IMR-90 (cell line): Measurements from ENCODE around the gene GRID1. TPM values are rescaled to one million over a fixed set of nuclear protein-coding genes. Genes with fewer than 3 reads are reported as not detected.

Experiments
- ATAC-seq: fragments of 200-7000 bp; cut with Tn5 transposase; 2 replicates; pipeline ENCODE4 v1.9.1; 2020; ENCODE audit warnings: low read depth, mild to moderate bottlenecking, moderate library complexity
- BruUV-seq: library from RNA; stranded (reverse); fragments of 400-500 nt; replicated peaks from 2 replicates; lab custom pipeline; 2021; lab: Mats Ljungman, UMichigan
- CTCF ChIA-PET: fragments of 300-600 bp; formaldehyde crosslinking; extraction: SDS; loops from one replicate; lab custom pipeline; 2021; ENCODE audit warnings: antibody characterized with exemption; lab: Yijun Ruan, JAX
- POLR2A ChIA-PET: fragments of 300-600 bp; sonication (Branson Sonifier 250); formaldehyde crosslinking; loops from one replicate; lab custom pipeline; 2022; ENCODE audit warnings: antibody characterized with exemption; ENCODE audit not compliant: unreplicated experiment; lab: Charles Lee
- DNase-seq: peaks from one replicate; pipeline ENCODE4 v3.0.0; 2013
- H2AFZ ChIP-seq: replicated peaks from 2 replicates; pipeline ENCODE3; 2013; ENCODE audit warnings: low read length, mild to moderate bottlenecking; ENCODE audit not compliant: poor library complexity
- H2AK5ac ChIP-seq: 2 replicates; pipeline ENCODE4 v1.6.1; 2013; ENCODE audit warnings: low read depth, low read length, inconsistent platforms
- H2AK9ac ChIP-seq: replicated peaks from 2 replicates; pipeline ENCODE3; 2013; ENCODE audit warnings: mild to moderate bottlenecking, low read depth, low read length, moderate library complexity; ENCODE audit not compliant: poor library complexity
- H2BK120ac ChIP-seq: 2 replicates; pipeline ENCODE4 v1.6.1; 2013; ENCODE audit warnings: low read depth, low read length, inconsistent platforms
- H2BK15ac ChIP-seq: 3 replicates; pipeline ENCODE4 v1.6.1; 2013; ENCODE audit warnings: low read depth, low read length, inconsistent platforms
- H2BK20ac ChIP-seq: 2 replicates; pipeline ENCODE4 v1.6.1; 2013; ENCODE audit warnings: low read depth, mild to moderate bottlenecking, inconsistent platforms, low read length, moderate library complexity
- H2BK5ac ChIP-seq: 2 replicates; pipeline ENCODE4 v1.6.1; 2013; ENCODE audit warnings: mild to moderate bottlenecking, low read depth, low read length, inconsistent platforms; ENCODE audit not compliant: poor library complexity, severe bottlenecking
- H3K14ac ChIP-seq: replicated peaks from 2 replicates; pipeline ENCODE4 v1.6.1; 2013; ENCODE audit warnings: low read depth, low read length, inconsistent platforms
- H3K18ac ChIP-seq: 2 replicates; pipeline ENCODE4 v1.6.1; 2013; ENCODE audit warnings: low read depth, low read length, control low read depth
- H3K23ac ChIP-seq: 2 replicates; pipeline ENCODE4 v1.6.1; 2013; ENCODE audit warnings: low read depth, low read length, inconsistent platforms
- H3K27ac ChIP-seq: 2 replicates; pipeline ENCODE4 v1.5.1; 2013; ENCODE audit warnings: mild to moderate bottlenecking, control low read depth, low read length; ENCODE audit not compliant: insufficient read depth
- H3K27me3 ChIP-seq: 2 replicates; pipeline ENCODE4 v1.6.1; 2013; ENCODE audit warnings: low read length; ENCODE audit not compliant: control insufficient read depth, insufficient read depth
- H3K36me3 ChIP-seq: 2 replicates; pipeline ENCODE4 v1.6.1; 2013; ENCODE audit warnings: low read length, mixed read lengths; ENCODE audit not compliant: control insufficient read depth, insufficient read depth
- H3K4ac ChIP-seq: 2 replicates; pipeline ENCODE4 v1.6.1; 2013; ENCODE audit warnings: low read depth, low read length, inconsistent platforms
- H3K4me1 ChIP-seq: 2 replicates; pipeline ENCODE4 v1.6.1; 2013; ENCODE audit warnings: low read length, mixed read lengths; ENCODE audit not compliant: control insufficient read depth, insufficient read depth
- H3K4me2 ChIP-seq: 2 replicates; pipeline ENCODE4 v1.6.1; 2013; ENCODE audit warnings: low read depth, mild to moderate bottlenecking, control low read depth, low read length, moderate library complexity
- H3K4me3 ChIP-seq: 2 replicates; pipeline ENCODE4 v1.5.1; 2013; ENCODE audit warnings: low read depth, mild to moderate bottlenecking, control low read depth, low read length, moderate library complexity; ENCODE audit not compliant: insufficient read depth
- H3K56ac ChIP-seq: 2 replicates; pipeline ENCODE4 v1.6.1; 2013; ENCODE audit warnings: low read length, inconsistent platforms; ENCODE audit not compliant: insufficient read depth; ENCODE audit errors: extremely low read depth
- H3K79me1 ChIP-seq, 2 experiments: 2 replicates each; pipeline ENCODE4 v1.6.1; 2013; ENCODE audit warnings: low read length in 2 of 2, inconsistent platforms in 1 of 2, low read depth in 1 of 2
- H3K9ac ChIP-seq: 2 replicates; pipeline ENCODE4 v1.6.1; 2013; ENCODE audit warnings: low read depth, low read length, control low read depth
- H3K9me1 ChIP-seq: 2 replicates; pipeline ENCODE4 v1.6.1; 2013; ENCODE audit warnings: low read length, inconsistent platforms; ENCODE audit not compliant: insufficient read depth
- H3K9me3 ChIP-seq: 2 replicates; pipeline ENCODE4 v1.6.1; 2013; ENCODE audit warnings: low read length; ENCODE audit not compliant: control insufficient read depth, insufficient read depth
- H4K20me1 ChIP-seq: 2 replicates; pipeline ENCODE4 v1.6.1; 2013; ENCODE audit warnings: low read length, inconsistent platforms; ENCODE audit not compliant: insufficient read depth
- H4K5ac ChIP-seq: 2 replicates; pipeline ENCODE4 v1.6.1; 2013; ENCODE audit warnings: mild to moderate bottlenecking, low read depth, low read length, control low read depth
- H4K8ac ChIP-seq, 2 experiments: 2 replicates each; pipeline ENCODE4 v1.6.1; 2013; ENCODE audit warnings: low read depth in 2 of 2, low read length in 2 of 2, control low read depth in 1 of 2, inconsistent platforms in 1 of 2
- H4K91ac ChIP-seq: 2 replicates; pipeline ENCODE4 v1.6.1; 2013; ENCODE audit warnings: low read depth, low read length, inconsistent platforms; ENCODE audit not compliant: insufficient read depth
- MXI1 ChIP-seq: IDR thresholded peaks from 2 replicates; pipeline ENCODE4 v1.6.1; 2012; ENCODE audit warnings: low read depth, mild to moderate bottlenecking, low read length, moderate library complexity, borderline replicate concordance
- USF2 ChIP-seq: fragments of 150-350 bp; IDR thresholded peaks from 2 replicates; pipeline ENCODE4 v1.6.1; 2017; ENCODE audit warnings: mild to moderate bottlenecking, antibody characterized with exemption, low read length, low read depth
- WGBS, 2 experiments: methylation state at CpG; one replicate each; pipeline versions ENCODE4 v1.1.5 to v1.1.7; 2013; ENCODE audit warnings: missing lambda C conversion rate in 2 of 2; ENCODE audit not compliant: insufficient read length in 1 of 2; ENCODE audit errors: extremely low coverage in 2 of 2; 5-methylcytosine and 5-hydroxymethylcytosine counted together
- dilution Hi-C: fragments of 300-500 bp; cut with HindIII; formaldehyde crosslinking; loops from one replicate; pipeline ENCODE4 v1.14.3; 2018; ENCODE audit warnings: low sequenced_read_pairs; ENCODE audit not compliant: unreplicated experiment
- in situ Hi-C: fragments of 300-500 bp; cut with MboI; formaldehyde crosslinking; loops from 3 replicates; pipeline ENCODE4 v1.14.3; 2019; ENCODE audit warnings: low sequenced_read_pairs, inconsistent platforms, mixed read lengths
- intact Hi-C: fragments of 100-400 bp; cut with micrococcal nuclease; formaldehyde crosslinking; loops from 2 replicates; pipeline ENCODE4 v1.10.0; 2022
- polyA plus RNA-seq, 3 experiments: library from polyadenylated mRNA; depleted of rRNA; stranded (reverse); fragments of >200 nt; gene quantifications; 2 replicates each; pipeline ENCODE4 v1.2.3, GENCODE V29; 2012; ENCODE audit warnings: low replicate concordance in 1 of 3
- total RNA-seq: library from RNA; depleted of rRNA; stranded (reverse); fragments of >200 nt; gene quantifications from 2 replicates; pipeline ENCODE4 v1.2.3, GENCODE V29; 2012

GRID1 gene
- total and polyA plus RNA-seq, 2 of the 4 experiments (the other 2 are of a cell fraction), result not detected

- Histone ChIP-seq H2AK5ac (no peak overlapping the region), H3K4ac (no peak overlapping the region), H3K23ac (no peak overlapping the region), H4K20me1 (no peaks in the 10 kb centered on the region), H2BK15ac (no peak overlapping the region), H3K4me1 (no peaks in the 10 kb centered on the region), H3K4me2 (no peak overlapping the region), H3K18ac (no peak overlapping the region), H3K27ac (no peak overlapping the region), H3K9ac (no peak overlapping the region), H3K27me3 (no peaks in the 10 kb centered on the region), H3K79me1 (no peaks in the 10 kb centered on the region), H4K5ac (no peak overlapping the region), H3K9me1 (no peaks in the 10 kb centered on the region), H2AK9ac (no peak overlapping the region), H4K91ac (no peak overlapping the region), H3K9me3 (peaks cover 25% of the 10 kb centered on the region), H2BK120ac (no peak overlapping the region), H3K14ac (no peak overlapping the region), H2AFZ (no peak overlapping the region), H3K56ac (no peak overlapping the region), H4K8ac (no peak overlapping the region), H3K36me3 (no peaks in the 10 kb centered on the region), H2BK20ac (no peak overlapping the region), H3K4me3 (no peak overlapping the region), H2BK5ac (no peak overlapping the region)
- ATAC-seq (no peak), DNase-seq (no peak)
- BruUV-seq, result no TSS peak
- dilution Hi-C loops (no loop called here), intact Hi-C loops (no loop called here), in situ Hi-C loops (no loop called here)
- WGBS, 2 experiments, result 45% methylated on average over 4 of the region's 4 CpGs; no CpG with 5 or more reads in 1 of the 2 experiments
- ChIA-PET POLR2A (no interaction called here), CTCF (no interaction called here)
- TF ChIP-seq USF2, result no peak
- TF ChIP-seq MXI1, result no peak
Measured at GRCh38 chr10:85915245-85915846, 451.2 kb downstream of the GRID1 start.
